GM19240 (cell line): ENCODE measurements around the gene SLC10A4.
"Not testable (repeated sequence)": the region's sequence is repeated elsewhere in the genome, so short reads cannot be mapped to it uniquely, and the experiment has no call there.

Experiments
- DNase-seq: peaks from one replicate; pipeline ENCODE4 v3.0.0; 2011; ENCODE audit warnings: low spot score; ENCODE audit not compliant: insufficient read length

Gene SLC10A4

GRCh38 chr4:48483006-48483776, at the start of gene SLC10A4:
SLC10A4 (plus strand) TSS chr4:48483343; CDS start chr4:48483562, 219 bp downstream.
- no peak for DNase-seq

- DNase-seq: no peak
Measured at GRCh38 chr4:48436318-48436717, 46.8 kb upstream of the SLC10A4 start.

GRCh38 chr4:48439988-48440387, 43.2 kb upstream of the SLC10A4 start:
- DNase-seq: no peak

- DNase-seq: not testable (repeated sequence)
Measured at GRCh38 chr4:48440914-48441313, 42.2 kb upstream of the SLC10A4 start.

- no peak for DNase-seq
Measured at GRCh38 chr4:48445704-48446103, 37.4 kb upstream of the SLC10A4 start.

GRCh38 chr4:48446642-48447041, 36.5 kb upstream of the SLC10A4 start:
- no peak for DNase-seq

GRCh38 chr4:48449151-48449550, 34.0 kb upstream of the SLC10A4 start:
- no peak for DNase-seq

- no peak for DNase-seq
Measured at GRCh38 chr4:48450740-48451139, 32.4 kb upstream of the SLC10A4 start.

GRCh38 chr4:48451656-48452055, 31.5 kb upstream of the SLC10A4 start:
- DNase-seq: not testable (repeated sequence)

- no peak for DNase-seq
Measured at GRCh38 chr4:48454591-48454990, 28.6 kb upstream of the SLC10A4 start.

GRCh38 chr4:48461000-48461399, 22.1 kb upstream of the SLC10A4 start:
- no peak for DNase-seq

- no peak for DNase-seq
Measured at GRCh38 chr4:48462363-48462762, 20.8 kb upstream of the SLC10A4 start.

GRCh38 chr4:48467442-48467841, 15.7 kb upstream of the SLC10A4 start:
- DNase-seq: no peak

GRCh38 chr4:48467891-48468290, 15.3 kb upstream of the SLC10A4 start:
- no peak for DNase-seq

- no peak for DNase-seq
Measured at GRCh38 chr4:48470137-48470536, 13.0 kb upstream of the SLC10A4 start.

- DNase-seq: no peak
Measured at GRCh38 chr4:48470570-48470969, 12.6 kb upstream of the SLC10A4 start.

- DNase-seq: no peak
Measured at GRCh38 chr4:48472794-48473193, 10.3 kb upstream of the SLC10A4 start.

GRCh38 chr4:48475770-48476169, 7.4 kb upstream of the SLC10A4 start:
- DNase-seq: no peak

GRCh38 chr4:48478273-48478672, 4.9 kb upstream of the SLC10A4 start:
- DNase-seq: no peak

GRCh38 chr4:48481581-48481980, 1.6 kb upstream of the SLC10A4 start:
- no peak for DNase-seq

GRCh38 chr4:48483777-48484493, 792 bp downstream of the SLC10A4 start:
- no peak for DNase-seq

- no peak for DNase-seq
Measured at GRCh38 chr4:48484494-48485168, 1.5 kb downstream of the SLC10A4 start.
